ENCODE results near the gene GDAP1L1. TPM values are rescaled to one million over a fixed set of nuclear protein-coding genes. Genes with fewer than 3 reads are reported as not detected.
A peak's percentile ranks its signal among the peaks of the same experiment; 100 is the strongest.

GDAP1L1 gene
- total RNA-seq: not detected

DNA sequence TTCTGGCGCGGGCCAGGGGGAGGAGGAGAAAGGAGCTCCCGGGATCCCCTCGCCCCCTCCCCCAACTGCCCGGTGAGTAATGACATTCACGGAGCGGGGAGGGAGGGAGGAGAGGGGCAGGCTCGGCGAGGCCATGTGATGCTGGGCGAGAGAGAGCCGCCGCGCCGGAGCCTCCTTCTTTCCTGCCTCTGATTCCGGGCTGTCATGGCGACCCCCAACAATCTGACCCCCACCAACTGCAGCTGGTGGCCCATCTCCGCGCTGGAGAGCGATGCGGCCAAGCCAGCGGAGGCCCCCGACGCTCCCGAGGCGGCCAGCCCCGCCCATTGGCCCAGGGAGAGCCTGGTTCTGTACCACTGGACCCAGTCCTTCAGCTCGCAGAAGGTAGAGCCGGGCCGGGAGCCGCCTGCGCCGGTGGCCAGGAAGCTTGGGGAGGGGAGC is at the start of gene GDAP1L1:
Gene GDAP1L1, plus strand, starts transcription at position 178 of the 441 bp plus-strand sequence. Its CDS starts 27 bp downstream, at position 205.
- DNase-seq (ENCODE audit: low spot score): no peak
- no peak for ATAC-seq

DNA sequence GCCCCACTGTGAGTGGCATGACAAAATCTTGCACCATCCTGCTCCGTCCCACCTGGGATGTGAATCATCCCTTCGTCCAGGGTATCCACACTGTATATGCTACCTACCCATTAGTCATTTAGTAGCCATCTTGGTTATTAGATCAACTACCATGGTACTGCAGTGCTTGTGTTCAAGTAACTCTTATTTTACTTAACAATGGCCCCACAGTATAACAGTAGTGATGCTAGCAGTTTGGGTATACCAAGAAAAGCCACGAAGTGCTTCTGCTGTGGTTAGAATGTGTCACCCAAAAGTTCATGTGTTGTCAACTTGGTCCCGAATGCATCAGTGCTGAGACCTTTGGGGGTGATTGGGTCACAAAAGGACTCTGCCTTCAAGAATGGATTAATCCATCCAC is 48.2 kb upstream of the GDAP1L1 start:
- no peak for DNase-seq (ENCODE audit: low spot score)
- ATAC-seq: no peak

DNA sequence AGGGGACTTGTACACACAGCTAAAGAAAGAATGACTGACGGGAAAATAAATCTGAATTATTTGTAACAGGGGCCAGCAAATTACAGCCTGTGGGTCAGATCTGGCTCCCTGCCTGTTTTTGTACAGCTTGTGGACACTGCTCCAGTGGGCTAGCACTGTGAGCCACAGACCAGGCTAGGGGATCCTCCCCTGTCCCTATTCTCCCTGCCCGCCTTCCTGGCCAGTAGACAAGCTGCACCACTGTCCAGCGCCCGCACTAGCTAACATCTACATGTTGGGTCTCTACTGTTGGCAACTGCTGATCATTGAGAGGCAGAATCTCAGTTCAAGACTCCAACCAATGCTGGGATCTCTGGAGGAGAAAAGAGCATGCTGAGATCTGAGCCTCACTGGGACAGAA is 47.2 kb upstream of the GDAP1L1 start:
- ATAC-seq (no peak), DNase-seq (ENCODE audit: low spot score) (no peak)

DNA sequence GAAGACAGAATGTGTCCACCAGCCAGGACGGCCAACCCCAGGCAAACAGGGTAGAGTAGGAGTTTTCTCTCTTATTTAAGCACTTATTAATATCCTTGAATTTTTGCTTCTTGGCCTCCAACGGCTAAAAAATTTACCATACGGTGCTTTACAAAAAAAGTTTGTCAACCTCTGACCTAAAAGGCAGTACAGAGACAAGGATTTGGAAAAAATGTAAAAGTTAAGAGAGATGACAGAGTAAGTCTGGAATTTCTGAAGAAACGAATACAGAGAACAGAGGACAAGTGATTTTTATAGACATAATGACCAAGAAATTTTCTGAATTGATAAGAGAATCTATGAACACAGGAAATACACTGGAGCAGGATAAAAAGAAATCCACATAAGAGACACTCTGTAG is 46.7 kb upstream of the GDAP1L1 start:
- DNase-seq (ENCODE audit: low spot score): no peak
- no peak for ATAC-seq

DNA sequence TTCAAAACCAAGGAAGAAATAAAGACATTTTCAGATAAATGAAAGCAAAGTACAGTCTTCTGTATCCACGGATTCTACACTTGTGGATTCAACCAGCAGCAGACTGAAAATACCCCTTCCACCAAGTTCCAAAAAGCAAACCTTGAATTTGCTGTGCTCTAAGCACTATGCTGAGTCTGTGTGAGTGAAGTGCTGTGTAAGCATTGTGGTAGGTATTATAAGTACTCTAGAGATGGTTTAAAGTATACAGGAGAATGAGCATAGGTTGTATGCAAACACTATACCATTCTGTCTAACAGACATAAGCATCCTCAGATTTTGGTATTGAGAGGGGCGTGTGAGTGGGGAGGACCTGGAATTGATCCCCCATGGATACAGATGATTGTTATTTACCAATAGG is 46.1 kb upstream of the GDAP1L1 start:
- DNase-seq (ENCODE audit: low spot score) (no peak), ATAC-seq (no peak)

DNA sequence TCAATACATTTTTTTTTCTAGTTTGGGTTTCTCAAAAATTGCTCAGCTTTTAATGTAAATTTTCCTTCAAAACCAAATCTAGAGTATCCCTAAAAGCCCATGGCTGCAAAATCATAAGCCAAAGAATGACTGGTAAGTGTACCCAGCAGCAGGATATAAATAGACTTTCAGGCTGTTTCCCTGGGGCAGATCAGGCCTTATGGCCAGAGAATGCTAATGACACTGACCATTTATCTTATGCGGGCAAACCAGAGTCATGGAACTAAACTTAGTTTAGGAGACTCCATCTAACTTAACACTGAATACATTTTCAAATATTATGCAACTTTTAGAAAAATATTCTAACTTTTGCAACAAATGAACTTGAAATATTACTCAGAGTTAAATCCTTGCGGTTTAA is 43.9 kb upstream of the GDAP1L1 start:
- no peak for DNase-seq (ENCODE audit: low spot score)
- no peak for ATAC-seq

DNA sequence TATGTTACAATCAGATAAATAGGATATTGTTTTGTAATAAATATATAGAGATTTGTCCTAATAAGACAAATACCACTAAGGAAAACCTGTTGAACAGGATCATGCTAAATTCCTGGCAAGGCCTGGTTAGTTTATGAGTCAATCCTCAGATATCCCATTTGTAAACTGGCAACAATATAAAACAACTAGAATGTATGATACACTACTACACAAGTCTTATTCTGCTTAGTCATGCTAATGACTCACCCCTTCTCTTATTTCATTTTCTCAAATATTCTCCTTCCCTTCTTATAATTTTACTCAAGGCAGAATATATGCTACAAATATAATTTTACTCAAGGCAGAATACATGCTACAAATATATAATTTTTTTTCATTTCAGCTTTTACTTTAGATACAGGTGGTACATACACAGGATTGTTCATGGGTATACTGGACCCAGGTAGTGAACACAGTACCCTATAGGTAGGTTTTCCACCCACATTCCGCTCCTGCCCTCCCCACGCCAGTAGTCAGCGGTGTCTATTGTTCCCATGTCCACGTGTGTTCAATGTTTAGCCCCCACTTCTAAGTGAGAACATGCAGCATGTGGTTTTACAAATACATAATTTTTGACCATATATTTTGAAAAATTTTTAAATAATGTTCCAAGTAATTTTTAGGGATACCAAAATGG is 42.8 kb upstream of the GDAP1L1 start:
- ATAC-seq (no peak), DNase-seq (ENCODE audit: low spot score) (no peak)

DNA sequence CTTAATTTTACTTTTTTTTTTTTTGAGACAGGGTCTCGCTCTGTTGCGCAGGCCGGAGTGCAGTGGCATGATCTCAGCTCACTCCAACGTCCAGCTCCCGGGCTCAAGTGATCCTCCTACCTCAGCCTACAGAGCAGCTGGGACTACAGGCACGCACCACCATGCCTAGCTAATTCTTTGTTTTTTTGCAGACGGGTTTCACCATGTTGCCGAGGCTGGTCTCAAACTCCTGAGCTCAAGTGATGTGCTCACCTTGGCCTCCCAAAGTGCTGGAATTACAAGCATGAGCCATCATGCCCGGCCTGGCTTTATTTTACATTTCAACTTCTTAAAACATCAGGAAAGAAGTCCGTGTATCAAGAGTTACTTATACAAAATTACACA is 42.3 kb upstream of the GDAP1L1 start:
- no peak for ATAC-seq
- DNase-seq (ENCODE audit: low spot score): no peak

DNA sequence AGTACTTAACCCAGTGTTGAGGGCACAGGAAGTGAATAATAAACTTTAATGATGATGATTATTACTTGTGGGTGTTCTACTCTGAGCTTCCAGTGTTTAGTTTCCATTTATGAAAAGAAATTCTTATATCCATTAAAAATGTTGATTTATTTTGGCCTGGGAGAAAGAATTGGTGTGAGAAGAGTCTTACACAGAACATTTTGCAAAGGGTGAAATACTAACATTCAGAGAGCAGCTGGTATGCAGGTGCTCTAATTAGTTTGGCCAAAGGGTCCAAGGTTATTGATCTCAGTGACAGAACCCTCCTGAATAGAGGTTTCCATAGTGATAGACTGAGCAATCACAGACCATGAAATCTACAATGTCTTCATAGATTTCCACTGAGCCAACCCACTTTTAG is 41.0 kb upstream of the GDAP1L1 start:
- DNase-seq (ENCODE audit: low spot score): no peak
- ATAC-seq: no peak

DNA sequence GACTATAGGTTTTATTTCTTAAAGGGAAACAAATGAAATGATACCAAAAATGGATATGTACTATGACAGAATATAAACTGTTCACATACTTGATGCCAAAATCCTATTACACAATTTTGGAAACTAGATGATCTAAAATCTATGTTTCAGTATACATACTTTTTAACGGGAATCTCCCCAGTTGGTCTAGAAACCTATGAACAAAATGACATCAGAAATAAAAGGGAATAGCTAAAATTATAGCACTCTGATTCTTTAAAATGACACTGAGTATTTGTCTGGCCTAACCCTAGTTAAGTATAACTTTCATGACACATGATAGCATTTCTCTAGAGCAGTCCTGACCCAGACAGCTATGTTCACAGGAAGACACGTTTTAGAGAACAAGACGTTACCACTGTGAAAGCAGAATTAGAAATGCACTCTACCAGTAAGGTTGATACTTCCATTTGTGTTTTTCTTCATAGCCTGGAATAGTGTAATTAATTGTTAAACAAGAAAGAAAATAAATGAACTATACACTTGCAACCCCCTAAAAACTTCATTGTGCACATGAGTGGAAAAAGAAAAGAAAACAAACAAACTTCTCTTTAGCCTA is 39.9 kb upstream of the GDAP1L1 start:
- ATAC-seq (no peak), DNase-seq (ENCODE audit: low spot score) (no peak)

DNA sequence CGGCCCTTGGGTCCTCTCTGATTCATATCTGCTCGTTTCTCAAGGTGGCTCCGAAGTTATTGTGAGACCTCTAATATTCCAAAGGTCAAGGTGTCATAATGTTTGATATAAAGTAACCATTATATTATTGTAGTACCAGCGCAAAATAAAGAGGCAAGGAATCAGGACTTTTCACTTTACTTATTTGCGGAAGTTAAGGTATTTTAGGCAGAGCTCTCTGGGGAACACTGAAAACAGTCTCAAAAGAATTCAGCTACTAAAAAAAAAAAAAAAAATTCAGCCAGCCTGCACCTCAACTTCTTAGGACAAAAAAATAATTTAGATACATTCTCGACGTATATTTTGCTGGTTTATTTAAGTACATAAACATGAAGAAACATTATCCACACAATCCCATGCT is 38.9 kb upstream of the GDAP1L1 start:
- ATAC-seq (no peak), DNase-seq (ENCODE audit: low spot score) (no peak)

DNA sequence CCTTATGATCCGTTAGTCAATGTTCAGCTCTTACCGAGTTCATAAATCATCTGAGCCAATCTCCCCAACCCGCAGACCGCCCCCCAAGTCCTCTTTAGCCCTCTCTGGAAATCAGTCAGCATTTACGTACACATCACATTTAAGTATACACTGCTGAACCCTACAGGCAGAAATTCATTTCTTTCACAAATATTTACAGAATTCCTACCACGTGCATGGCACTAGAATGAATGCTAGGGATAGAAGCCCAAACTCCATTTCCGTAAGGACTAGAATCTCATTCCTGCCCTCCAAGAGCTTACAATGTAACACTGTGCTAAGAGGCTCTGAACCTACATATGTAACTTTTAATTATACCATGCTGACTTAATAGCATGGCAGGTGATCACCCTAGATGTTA is 38.3 kb upstream of the GDAP1L1 start:
- ATAC-seq (no peak), DNase-seq (ENCODE audit: low spot score) (no peak)

DNA sequence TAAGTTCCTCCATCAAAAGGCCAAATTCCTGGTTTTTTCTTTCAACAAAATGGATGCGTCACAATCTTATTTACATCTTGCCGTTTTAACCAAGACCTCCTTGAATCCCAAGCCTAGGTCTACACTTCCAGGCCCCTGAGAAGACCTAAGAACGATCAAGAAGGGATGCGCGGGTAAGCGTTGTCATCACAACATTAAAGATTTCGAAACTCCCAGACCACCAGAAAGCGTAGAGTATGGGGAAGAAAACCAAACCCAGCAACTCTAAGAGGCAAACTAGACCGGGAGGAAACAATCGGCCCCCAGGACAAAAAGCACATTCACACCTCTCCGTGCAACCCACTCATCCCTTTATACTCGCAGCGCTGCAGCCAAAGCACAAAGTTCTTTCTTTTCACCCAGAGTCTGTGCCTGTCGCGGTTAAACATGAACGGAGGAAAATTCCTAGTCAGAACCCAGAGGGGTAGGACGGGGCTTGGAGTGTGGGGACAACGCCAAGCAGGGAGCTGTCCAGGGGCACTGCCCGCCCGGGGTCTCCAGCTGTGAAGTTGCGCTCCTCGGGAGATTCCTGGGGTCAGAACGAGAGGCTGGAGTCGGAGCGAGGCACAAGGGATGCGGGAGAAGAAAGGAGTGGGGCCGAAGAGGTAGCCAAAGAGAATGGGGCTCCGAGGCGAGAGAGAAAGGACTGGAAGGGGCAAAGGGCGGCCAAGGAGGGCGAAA is 37.3 kb upstream of the GDAP1L1 start:
- DNase-seq (ENCODE audit: low spot score) (no peak), ATAC-seq (peak; percentile 5)

DNA sequence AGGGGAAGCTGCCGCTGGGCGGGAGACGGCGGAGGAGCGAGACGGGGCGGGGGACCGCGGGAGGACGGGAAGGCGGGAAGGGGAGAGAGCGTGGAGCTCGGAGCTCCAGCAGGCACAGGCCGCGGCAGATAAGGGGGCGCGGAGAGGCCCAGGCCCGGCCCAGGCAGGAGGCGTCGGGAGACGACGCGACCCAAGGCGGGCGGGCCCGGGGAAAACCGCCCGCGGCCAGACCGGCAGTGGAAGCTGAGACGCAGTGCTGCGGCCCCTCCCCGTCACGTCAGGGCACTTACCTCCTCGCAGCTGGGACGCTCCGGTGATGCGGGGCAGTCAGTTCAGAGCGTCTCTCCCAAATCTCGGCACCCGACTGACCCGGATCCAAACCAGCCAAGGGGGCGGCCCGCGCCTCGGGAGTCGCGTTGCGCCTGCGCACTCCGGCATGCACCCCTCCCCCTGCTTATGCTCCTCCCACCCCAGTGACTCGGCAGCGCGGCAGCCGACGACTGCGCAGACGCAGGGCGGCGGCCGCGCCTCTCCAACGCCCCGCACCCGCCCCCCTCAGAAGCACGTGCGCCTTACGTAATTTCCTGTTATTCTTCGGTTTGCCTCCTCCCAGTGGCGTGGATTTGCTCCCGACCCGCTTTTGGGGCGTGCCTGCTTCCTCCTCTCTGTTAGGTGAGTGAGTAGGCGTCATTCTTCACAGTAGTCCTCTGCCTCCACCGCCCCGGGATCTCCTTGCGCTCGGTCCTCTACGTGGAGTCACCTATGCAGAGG is 36.5 kb upstream of the GDAP1L1 start, which contains the start of gene OSER1:
Gene OSER1, minus strand, starts transcription at position 366 of the 771 bp plus-strand sequence. CDS start 3,814 bp downstream, outside the sequence.
- DNase-seq (ENCODE audit: low spot score) (peak; percentile 99), ATAC-seq (peak; percentile 88)

DNA sequence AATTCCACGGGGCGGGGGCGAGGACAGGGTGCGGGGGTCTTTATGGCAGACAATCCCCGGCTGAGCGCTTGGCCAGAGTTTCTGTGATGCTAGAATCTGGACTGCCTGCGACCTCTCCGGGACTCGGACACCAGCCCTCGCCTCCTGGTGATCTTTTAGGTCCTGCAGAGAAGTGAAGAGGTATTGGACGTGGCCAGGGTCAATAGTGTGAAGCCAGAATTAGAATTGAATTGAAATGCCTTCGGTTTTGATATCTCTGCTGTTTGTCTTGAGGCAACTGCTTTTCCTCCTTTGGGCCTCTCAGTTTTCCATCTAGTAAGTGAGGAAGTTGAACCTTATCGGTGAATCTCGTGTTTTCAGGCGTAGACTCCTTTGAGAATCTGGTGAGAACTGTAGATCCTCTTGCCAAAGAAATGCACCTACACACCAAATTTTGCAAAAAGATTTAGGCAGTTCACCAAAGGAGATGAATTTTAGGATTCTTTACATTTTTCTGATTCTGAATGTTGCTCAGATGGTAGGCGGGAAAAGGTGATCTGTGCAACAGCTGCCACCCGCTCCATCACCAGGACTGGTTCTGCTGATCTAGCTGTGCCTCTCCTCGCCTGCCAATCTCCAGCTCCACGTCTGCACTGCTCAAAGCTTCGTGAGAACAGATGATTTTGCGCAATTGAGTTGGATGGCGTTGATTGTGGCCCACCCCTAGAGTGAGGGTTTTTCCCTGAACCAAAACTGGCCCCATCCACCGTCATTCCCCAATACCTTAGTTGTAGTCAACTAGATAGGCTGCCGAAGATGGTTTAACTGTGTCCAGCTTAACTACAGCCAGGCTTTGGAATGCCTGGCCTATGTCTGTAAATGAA is 35.7 kb upstream of the GDAP1L1 start:
- no peak for DNase-seq (ENCODE audit: low spot score)
- ATAC-seq: no peak

DNA sequence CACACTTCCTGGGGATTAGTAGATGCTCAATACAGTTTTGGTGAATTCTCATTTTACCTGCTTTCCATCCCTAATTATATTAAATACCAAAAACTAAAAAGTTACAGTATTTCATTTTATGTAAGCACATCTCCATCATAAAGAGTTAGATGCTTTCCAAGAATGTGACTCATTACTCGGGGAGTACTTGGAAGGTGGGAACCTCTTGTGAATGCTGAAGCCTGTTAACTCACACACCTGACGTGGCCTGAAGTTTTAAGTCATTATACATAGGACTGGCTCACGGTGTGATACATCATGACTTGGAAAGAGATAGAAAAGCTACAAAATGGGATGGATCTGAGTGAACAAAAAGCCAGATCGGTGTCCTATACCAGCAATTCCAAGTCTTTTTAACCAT is 34.3 kb upstream of the GDAP1L1 start:
- DNase-seq (ENCODE audit: low spot score) (no peak), ATAC-seq (no peak)

DNA sequence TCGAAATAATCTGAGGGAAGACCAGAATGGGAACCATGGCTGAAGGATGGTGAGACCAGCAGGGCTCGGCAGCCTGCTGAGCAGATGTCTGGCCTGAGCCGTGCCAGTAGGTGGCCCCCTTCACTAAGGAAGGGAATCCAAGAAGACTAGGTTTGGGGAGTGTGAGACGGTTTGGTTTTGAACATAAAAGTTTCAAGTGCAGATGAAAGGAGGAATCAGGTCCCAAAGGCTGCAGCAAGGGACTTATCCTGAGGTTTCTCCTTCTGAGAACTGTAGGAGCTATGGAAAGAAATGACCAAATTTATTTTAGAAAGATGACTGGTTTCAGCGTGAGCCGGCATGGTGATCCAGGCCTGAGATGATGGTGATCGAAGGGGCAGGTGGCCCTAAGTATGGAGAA is 32.0 kb upstream of the GDAP1L1 start:
- peak; percentile 36 for ATAC-seq
- peak; percentile 65 for DNase-seq (ENCODE audit: low spot score)

DNA sequence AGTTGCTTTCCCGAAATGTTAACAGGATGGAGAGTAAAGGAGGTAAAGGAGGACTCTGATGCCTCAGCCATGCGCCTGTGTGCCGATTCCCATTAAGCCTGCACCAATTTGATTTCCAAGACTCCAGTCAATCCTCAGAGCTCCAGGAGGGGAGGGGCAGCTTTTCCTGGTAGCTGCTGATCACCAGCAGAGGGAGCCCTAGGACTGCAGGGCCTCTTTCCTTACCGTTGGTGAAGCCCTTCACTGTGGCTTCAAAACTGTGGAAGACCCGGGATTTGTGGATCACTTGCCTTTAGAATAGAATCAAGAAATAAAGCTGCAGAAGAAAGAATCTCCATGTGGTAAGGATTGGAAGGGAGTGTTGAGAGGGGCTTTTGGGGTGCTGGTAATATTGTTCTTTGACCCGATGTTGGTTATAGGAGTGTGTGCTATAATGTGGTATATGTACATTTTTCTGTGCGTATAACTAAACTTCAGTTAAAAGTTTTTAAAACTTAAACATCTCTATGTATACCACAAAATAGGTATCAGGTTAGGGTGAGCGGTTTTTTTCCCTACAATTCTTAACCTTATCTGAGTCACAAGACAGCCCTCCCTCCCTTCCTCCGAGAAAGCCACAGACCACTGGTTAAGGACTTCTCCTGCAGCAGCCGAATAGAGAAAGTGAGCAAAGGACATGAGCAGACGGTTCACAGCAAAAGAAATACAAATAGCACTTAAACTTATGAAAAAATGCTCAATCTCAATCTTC is 29.6 kb upstream of the GDAP1L1 start:
- DNase-seq (ENCODE audit: low spot score) (peak; percentile 73), ATAC-seq (peak; percentile 96)

DNA sequence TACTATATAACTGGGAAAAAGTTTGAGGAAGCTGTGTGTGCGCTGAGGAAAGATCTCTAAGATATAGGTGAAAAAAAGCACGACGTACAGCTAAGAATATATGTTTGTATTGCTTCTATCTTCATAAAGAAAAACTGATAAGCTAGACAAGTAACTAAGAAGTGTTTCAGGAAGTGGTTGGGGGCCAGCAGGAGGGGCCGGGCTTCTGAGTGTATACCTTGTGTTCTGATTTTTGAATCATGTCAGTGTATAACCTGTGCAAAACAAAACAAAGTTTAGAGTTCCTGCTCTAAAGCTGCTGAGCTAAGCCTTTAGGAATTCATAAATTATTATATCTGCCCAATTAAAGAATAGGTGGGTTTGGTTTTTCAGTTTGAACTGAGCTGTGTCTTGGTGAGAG is 28.7 kb upstream of the GDAP1L1 start:
- DNase-seq (ENCODE audit: low spot score): no peak
- ATAC-seq: no peak

Data from left lobe of liver (tissue), 2 donors.